Measurements from ENCODE around the gene FAM107A. TPM values are rescaled to one million over a fixed set of nuclear protein-coding genes. Genes with fewer than 3 reads are reported as not detected.

The FAM107A gene
- polyA plus RNA-seq, 1 donor (not counting 4 experiments of a cell fraction or from before 2014, with no cell fraction given) = not detected

- Histone ChIP-seq H3K9me1 (ENCODE audit: control insufficient read depth, extremely low read depth, insufficient read depth, low read length) (no peaks in the 10 kb centered on the region), H3K4me3 (ENCODE audit: control insufficient read depth in 2 of 3, extremely low read depth in 1 of 3, insufficient read depth in 2 of 3, low read depth in 1 of 3, low read length in 3 of 3) (no peak overlapping the region), H3K79me2 (ENCODE audit: control insufficient read depth, insufficient read depth, low read length) (no peaks in the 10 kb centered on the region), H3K4me1 (ENCODE audit: control insufficient read depth, extremely low read depth, insufficient read depth, low read length) (peaks cover 1% of the 10 kb centered on the region), H3K27ac (ENCODE audit: control insufficient read depth, insufficient read depth, low read length) (no peak overlapping the region), H3K9me3 (ENCODE audit: control insufficient read depth, low read depth, low read length) (no peaks in the 10 kb centered on the region), H3K9ac (ENCODE audit: control insufficient read depth, extremely low read depth, insufficient read depth, low read length) (no peak overlapping the region), H3K4me2 (ENCODE audit: control insufficient read depth, extremely low read depth, insufficient read depth, low read depth, low read length) (no peak overlapping the region), H3K36me3 (ENCODE audit: control insufficient read depth in 2 of 2, extremely low read depth in 1 of 2, insufficient read depth in 2 of 2, low read length in 2 of 2) (no peaks in the 10 kb centered on the region), H2AFZ (ENCODE audit: control insufficient read depth, low read length) (no peak overlapping the region), H3K27me3 (ENCODE audit: control insufficient read depth, extremely low read depth, insufficient read depth, low read length) (no peaks in the 10 kb centered on the region), H4K20me1 (ENCODE audit: control insufficient read depth, extremely low read depth, insufficient read depth, low read length) (no peaks in the 10 kb centered on the region)
- dilution Hi-C loops (cut with MboI; ENCODE audit: extremely low pct_ligation_motif_present, low sequenced_read_pairs) = no loop called here
- no peak for DNase-seq (ENCODE audit: low read depth, low spot score)
- FAIRE-seq = no peak
- TF ChIP-seq, protein P1, sequence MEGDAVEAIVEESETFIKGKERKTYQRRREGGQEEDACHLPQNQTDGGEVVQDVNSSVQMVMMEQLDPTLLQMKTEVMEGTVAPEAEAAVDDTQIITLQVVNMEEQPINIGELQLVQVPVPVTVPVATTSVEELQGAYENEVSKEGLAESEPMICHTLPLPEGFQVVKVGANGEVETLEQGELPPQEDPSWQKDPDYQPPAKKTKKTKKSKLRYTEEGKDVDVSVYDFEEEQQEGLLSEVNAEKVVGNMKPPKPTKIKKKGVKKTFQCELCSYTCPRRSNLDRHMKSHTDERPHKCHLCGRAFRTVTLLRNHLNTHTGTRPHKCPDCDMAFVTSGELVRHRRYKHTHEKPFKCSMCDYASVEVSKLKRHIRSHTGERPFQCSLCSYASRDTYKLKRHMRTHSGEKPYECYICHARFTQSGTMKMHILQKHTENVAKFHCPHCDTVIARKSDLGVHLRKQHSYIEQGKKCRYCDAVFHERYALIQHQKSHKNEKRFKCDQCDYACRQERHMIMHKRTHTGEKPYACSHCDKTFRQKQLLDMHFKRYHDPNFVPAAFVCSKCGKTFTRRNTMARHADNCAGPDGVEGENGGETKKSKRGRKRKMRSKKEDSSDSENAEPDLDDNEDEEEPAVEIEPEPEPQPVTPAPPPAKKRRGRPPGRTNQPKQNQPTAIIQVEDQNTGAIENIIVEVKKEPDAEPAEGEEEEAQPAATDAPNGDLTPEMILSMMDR (optimal IDR thresholded peaks at IDR 0.05 in 1 of 3, IDR thresholded peaks at IDR 0.05 in 1 of 3, conservative IDR thresholded peaks at IDR 0.05 in 1 of 3; ENCODE audit: extremely low read depth in 1 of 3, insufficient read depth in 2 of 3, low read length in 3 of 3) = no peak
- TF ChIP-seq EZH2 (IDR thresholded peaks at IDR 0.05; ENCODE audit: low read length) = no peak
Measured at GRCh38 chr3:58537412-58538301, 39.5 kb downstream of the FAM107A start.

DNA sequence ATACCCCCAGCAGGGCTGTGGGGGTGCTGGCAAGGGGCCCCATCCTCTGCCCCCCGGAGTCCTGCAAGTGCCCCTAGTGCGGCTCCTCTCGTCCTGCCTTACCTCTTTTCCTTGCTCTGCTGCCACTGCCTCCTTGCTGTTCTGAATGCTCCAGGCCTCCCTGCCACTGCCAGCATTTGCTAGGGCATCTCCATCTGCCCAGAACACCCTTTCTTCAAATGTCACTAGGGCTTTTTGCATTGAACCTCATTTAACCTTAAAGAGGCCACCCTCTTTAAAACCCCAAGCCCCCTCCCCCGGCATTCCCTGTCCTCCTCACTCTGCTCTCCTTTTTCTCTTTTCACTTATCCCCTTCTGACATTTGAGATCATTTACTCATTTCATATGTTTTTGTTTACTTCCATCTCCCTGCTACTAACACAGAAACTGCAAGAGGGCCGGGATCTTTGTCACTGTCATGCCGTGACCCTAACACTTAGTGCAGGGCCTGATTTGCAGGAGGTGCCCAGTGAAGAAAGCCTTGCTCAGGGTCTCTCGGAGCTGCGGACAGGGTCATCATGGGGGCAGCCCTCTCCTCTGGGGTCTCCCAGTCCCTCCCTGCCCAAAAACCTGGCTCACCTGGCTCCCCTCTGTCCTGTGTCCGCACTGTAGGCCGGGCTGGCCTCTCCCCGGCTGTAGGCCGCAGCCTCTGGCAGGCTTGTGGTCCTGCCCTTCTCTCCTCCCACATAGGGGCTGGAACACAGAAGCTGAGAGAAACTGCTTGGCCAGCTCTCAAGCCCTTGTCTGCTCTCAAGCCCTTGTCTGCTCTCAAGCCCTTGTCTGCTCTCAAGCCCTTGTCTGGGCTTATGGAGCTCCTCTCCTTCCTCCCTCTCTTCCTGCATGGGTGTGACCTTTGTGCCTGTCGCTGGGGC lies 40.4 kb downstream of the FAM107A start, which contains the start of gene ACOX2:
ACOX2 (minus strand) TSS at position 690 of the 911 bp plus-strand sequence. CDS start 2,084 bp downstream, outside the sequence.
- FAIRE-seq = no peak
- H3K79me2 ChIP-seq (ENCODE audit: control insufficient read depth, insufficient read depth, low read length) = no peaks in the 10 kb centered on the region
- H4K20me1 ChIP-seq (ENCODE audit: control insufficient read depth, extremely low read depth, insufficient read depth, low read length) = no peaks in the 10 kb centered on the region
- no peak for TF ChIP-seq EZH2 (IDR thresholded peaks at IDR 0.05; ENCODE audit: low read length)
- TF ChIP-seq, protein P1 (optimal IDR thresholded peaks at IDR 0.05 in 1 of 3, IDR thresholded peaks at IDR 0.05 in 1 of 3, conservative IDR thresholded peaks at IDR 0.05 in 1 of 3; ENCODE audit: extremely low read depth in 1 of 3, insufficient read depth in 2 of 3, low read length in 3 of 3) = no peak
- no peaks in the 10 kb centered on the region for H3K9me1 ChIP-seq (ENCODE audit: control insufficient read depth, extremely low read depth, insufficient read depth, low read length)
- H3K4me2 ChIP-seq (ENCODE audit: control insufficient read depth, extremely low read depth, insufficient read depth, low read depth, low read length) = no peak within 1 kb of the TSS
- no peaks in the 10 kb centered on the region for H3K36me3 ChIP-seq (ENCODE audit: control insufficient read depth in 2 of 2, extremely low read depth in 1 of 2, insufficient read depth in 2 of 2, low read length in 2 of 2)
- H3K9me3 ChIP-seq (ENCODE audit: control insufficient read depth, low read depth, low read length) = no peaks in the 10 kb centered on the region
- H3K9ac ChIP-seq (ENCODE audit: control insufficient read depth, extremely low read depth, insufficient read depth, low read length) = no peak within 1 kb of the TSS
- no peak within 1 kb of the TSS for H2AFZ ChIP-seq (ENCODE audit: control insufficient read depth, low read length)
- no peaks in the 10 kb centered on the region for H3K27me3 ChIP-seq (ENCODE audit: control insufficient read depth, extremely low read depth, insufficient read depth, low read length)
- H3K4me3 ChIP-seq (ENCODE audit: control insufficient read depth in 2 of 3, extremely low read depth in 1 of 3, insufficient read depth in 2 of 3, low read depth in 1 of 3, low read length in 3 of 3) = no peak within 1 kb of the TSS
- no peak for DNase-seq (ENCODE audit: low read depth, low spot score)
- H3K4me1 ChIP-seq (ENCODE audit: control insufficient read depth, extremely low read depth, insufficient read depth, low read length) = peaks cover 3% of the 10 kb centered on the region
- dilution Hi-C loops (cut with MboI; ENCODE audit: extremely low pct_ligation_motif_present, low sequenced_read_pairs) = no loop called here
- no peak within 1 kb of the TSS for H3K27ac ChIP-seq (ENCODE audit: control insufficient read depth, insufficient read depth, low read length)
